Hematopoietic multipotent progenitor cell treated with erythropoietin and hydrocortisone succinate and interleukin-3 and kit ligand, for 15 days (in vitro differentiated cells): ENCODE data around the gene NME8.
A peak's percentile ranks its signal among the peaks of the same experiment; 100 is the strongest.

Experiments
- DNase-seq: peaks from one replicate; pipeline ENCODE4 v3.0.0-alpha.2; 2015; ENCODE audit warnings: low spot score

NME8 gene

DNA sequence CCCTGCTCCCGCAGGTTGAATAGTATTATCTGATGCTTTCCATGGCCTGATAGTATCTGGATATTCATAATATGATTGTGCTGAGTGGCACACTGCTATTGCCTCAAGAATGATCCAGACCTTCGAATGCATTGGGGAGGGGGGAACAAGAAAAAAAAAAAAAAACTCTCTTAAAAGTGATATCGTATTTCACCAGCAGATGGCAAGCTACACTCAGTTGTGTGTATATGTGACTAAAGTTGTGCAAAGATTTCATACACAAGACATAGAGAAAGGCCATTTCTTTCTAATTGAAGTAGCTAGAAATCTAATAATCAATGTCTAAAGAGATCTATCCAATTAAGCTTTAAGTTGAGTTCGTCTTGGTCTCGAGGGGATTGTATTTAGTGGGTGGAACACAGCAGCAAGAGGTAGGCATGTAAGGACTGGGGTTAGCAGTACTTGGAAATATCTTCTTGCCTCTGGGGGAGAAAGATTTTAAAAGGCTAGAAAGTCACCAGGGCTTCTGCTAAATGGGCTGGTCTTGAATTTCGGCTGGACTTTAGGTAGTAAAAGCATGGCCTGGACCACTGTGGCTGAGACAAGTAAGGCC lies 52.9 kb downstream of the NME8 start:
- DNase-seq: peak; percentile 36

DNA sequence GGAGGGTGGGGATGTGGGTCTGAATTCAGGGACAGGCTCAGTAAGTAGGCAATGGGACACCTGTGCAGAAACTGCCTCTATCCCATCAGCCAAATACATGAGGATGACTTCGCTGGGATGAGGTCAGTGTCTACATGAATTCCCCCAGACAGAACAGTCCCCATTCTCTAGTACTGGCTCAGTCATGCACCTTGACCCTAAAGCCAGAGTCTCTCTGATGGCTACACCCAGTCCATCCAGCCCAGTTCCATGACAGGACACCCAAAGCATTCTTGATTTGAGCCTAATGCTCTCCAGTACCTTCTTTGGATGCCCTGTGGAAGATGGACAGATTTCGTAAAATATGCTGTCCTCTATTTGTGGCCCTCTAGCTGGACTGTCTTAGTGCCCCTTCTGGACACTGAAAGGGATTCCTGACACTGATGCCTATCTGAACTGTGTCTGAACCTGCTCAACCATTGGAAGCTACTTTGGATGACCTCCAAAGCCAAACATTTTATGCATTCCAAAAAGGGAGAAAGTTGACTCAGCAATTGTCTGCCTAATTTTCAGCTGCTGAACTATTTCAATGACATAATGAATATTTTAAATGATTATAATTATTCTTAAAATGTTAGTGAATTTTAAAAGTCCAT lies 53.6 kb downstream of the NME8 start:
- no peak for DNase-seq

DNA sequence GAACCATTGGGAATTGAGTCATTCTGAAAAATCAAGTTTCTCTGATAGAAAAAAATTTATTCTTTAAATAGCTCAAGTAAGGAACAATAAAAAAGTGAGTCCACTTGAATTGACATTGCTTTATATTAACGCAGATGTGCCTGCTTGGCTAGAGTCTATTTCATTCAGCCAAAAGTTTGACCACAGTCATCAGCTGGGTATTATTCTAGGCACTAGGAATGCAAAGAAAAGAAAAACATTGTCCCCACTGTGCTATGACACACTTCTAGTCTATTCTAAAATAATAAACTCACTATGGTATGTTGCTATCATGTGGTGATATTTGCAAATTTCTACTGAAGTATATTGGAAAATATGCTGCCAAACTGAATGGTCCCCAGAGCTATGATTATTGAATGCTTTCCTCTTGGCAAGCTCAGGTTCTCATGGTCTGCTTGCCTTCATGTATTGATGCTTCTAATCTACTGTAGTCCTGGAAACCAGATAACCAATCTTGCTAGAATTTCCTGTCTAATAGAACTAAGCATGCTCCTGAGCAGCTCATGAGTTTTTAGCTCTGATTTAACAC lies 59.9 kb downstream of the NME8 start:
- no peak for DNase-seq

DNA sequence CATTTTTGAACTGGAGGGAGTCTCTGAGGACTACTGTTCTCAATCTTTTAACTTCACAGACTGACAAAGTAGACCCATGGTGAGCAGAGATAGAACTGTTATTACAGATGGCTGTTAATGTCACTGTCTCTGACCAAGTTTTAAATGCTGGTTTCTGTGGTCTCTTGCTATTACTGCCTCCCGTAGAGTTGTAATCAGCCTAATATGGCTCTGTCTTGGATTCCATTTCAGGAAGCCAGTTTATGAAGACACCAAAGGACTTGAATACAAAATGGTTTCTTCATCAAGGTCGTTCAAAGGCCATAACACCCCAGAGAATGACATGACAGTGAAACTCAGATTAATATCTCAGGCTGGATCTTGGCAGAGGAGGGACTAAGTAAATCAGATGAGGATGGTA lies 64.4 kb downstream of the NME8 start:
- no peak for DNase-seq

DNA sequence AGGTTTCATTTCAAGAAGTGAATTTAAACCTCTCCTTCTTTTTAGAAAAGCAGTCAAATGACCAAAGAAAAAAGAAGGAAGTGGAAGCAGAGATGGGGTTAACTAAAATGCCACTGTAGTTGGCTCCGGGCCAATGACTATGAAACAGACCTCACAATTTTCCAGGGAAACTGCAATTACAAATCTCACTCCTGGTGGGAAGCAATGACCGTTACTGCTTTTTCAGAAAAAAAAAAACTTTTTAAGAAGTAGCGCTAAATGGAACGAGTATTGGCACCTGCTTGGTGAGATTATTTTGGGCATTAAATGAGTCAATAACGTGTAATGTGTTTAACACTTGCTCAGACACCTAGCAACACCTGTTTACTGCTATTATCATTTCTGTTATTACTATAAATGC lies 67.0 kb downstream of the NME8 start:
- no peak for DNase-seq

DNA sequence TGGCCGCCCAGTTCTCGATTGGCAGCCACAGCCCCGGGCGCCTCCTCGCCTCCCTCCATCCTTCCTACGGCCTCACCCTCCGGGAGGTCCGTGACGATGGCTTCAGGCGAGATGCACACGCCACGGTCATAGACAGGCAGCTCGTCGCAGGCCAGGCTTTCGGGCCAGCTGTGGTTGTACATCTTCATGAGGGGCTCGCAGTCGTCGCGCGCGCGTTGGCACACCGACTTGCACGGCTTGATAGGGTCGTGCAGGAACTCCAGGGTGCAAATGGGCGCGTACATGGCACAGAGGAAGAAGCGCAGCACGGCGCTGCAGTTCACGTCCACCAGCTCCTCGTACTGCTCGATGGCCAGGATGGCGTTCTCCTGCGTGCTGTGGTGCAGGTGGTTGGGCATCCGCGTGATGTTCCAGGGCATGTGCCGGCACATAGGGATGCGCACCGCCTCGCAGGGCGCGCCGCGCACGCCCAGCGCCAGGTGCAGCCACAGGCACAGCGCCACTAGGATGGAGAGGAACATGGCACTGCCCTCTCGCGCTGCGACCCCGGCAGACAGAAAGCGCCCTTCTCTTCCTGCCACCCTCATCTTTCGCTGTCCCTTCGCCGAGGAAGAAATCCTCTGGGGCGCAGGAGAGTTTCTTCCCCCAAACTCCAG lies 67.7 kb downstream of the NME8 start:
- DNase-seq: no peak

DNA sequence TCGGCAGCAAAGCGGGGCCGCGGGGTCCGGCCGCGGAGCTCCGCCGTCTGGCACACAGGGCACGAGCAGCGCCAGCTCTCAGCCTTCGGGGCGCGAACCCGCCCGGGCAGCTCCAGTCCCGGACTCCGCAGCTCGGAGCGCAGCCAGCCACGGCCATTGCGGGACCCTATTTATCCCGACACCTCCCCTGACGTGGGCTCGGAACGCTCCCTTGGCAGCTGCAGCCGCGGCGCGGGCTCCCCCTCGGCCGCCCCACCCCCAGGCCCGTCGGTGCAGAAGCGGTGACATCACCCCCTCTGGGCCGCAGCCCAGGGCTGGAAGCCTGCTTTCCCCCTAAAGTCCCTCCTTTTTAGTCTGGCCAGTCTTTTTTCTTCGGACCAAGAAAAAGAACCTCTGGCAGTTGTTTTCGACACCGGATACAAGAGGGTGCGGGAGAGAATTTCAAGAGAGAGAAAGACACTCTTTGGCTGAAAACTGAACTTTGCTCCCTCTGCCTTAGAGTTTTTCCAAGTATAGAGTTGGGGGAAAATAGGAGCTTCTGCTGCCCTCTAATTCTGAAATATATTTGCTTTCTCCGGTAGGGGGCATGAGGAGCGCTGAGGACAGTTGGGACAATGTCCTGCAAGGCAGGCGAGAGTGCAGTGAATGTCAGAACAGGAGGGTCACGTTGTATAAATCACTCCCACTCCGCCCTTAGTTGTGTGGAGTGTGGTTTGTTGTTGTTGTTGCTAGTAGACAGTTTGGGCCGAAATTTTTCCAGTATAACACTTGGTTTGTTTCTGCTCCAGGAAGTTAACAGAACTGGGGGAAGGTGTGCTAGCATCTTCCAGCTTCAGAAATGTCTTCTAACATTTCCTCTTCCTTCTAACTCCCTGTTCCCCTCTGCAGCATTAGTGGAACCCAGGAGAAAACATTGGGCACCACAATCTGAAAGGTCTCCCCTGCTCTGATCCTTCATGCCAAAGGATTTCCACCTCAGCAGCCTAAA lies 68.6 kb downstream of the NME8 start, which contains the start of gene SFRP4:
Gene SFRP4, minus strand, starts transcription at position 145 of the 988 bp plus-strand sequence. CDS start 280 bp downstream, outside the sequence.
- DNase-seq: peak; percentile 70

DNA sequence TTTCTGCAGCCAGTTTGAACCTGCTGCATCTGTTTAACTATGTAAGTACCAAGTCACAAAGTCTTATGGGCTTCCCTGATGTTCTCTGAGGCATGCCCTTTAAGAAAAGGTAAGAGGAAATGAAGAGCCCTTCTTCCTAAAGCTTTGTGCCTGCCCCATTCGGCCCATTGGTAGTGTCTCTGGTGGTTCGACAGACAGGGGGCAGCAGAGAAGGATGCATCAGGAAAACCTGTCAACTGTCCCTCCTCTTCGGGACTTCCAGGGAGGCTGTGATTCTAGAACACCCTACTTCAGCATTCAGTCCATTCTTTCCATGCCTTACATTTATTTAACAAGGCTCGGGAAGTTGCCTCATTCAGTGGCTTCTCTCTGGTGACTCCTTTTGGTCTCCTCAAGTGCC lies 70.1 kb downstream of the NME8 start:
- DNase-seq: peak; percentile 15

DNA sequence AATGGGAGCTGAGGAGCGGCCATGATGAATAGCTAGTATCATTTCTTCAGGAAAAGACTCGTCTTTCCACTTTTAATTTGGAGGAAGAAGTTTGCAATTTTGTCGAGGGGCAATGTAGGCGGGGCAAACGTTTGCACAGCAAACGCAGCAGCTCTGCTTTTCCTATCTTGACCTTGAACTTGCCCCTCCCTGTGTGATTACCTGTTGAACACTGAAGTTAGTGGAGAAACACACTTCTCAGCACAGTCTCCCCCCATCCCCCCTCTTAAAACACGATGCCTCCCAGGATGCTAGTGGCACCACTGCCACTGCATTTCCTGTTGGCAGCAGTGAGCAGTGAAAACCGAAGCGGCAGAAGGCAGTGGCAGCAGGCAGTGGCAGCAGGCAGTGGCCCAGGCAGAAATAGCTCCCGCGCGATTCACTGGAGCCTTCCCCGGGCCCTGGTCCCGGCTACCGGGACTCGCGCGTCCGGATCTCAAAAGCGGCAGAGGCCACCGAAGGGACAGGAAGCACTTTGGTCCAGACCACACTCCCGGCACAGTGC lies 72.0 kb downstream of the NME8 start, which contains the start of gene EPDR1:
Gene EPDR1, plus strand, starts transcription at position 336 of the 544 bp plus-strand sequence. CDS start 300 bp downstream, outside the sequence.
- peak; percentile 75 for DNase-seq

DNA sequence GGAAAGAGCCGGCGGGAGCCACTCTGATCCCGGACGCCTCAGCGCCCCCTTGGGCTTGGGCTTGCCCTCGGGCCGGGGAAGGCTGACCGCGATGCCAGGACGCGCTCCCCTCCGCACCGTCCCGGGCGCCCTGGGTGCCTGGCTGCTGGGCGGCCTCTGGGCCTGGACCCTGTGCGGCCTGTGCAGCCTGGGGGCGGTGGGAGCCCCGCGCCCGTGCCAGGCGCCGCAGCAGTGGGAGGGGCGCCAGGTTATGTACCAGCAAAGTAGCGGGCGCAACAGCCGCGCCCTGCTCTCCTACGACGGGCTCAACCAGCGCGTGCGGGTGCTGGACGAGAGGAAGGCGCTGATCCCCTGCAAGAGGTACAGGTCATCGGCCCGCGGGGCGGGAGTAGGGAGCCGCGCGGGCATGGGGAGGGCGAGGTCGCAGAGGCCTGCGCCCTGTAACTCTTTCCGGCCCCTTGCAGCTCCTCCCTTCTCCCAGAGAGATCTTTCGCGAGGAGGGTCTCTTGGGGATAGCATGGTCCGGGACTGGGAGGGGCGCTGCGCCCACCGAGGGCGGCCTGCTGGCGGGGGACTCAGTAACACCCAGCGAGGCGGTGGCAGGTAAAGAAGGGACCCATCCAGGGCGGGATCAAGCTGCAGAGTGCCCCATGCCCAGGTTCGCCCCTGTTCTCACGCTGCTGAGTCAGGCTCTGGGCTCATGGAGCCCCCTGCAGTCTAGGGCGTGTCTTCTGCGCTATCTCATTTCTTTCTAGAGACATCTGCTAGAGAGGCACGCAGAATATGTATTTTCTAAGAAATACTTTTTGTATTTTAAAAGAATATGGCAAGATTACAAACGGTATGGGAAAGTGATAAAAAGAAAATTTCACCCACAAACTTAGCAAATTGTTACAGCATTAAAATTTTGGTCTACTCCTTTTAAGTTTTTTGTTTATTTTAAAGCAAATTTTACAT lies 72.7 kb downstream of the NME8 start:
- DNase-seq: peak; percentile 88

DNA sequence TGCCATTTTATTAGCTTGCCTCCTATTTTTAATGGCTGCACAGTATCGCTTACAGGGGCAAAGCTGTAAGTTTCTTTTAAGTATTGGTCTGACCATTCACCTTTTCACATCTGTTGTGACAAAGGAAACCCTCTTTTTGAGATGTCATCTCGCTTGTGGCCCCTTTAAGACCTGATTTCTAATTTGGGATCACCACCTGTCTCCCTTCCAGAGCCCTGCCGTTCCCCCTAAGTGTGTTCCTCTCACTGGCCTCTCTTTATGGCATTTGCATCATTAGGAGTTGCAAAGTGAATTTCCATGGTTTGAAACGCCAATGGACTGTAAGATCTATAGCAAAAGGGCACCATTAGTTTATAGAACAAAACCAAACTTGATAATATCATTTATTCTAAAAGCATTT lies 73.5 kb downstream of the NME8 start:
- no peak for DNase-seq

DNA sequence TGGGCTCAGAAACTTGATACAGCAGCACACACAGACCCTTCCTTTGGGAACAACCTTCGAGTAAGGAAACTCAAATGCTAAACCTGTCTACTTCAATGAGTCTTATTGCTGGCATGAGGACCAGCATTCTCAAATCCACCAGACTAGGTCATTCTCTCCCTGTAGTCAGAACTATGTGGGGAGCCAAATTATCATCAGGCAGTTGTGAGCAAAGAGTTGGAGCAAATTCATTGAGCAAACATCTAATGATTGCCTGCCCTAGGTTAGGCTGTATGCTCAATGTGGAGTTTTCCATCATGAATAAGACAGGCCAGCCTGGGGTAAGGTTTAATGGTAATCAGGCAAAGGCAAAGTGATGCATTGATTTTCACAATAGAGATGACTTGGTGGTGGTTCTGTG lies 75.6 kb downstream of the NME8 start:
- DNase-seq: no peak

DNA sequence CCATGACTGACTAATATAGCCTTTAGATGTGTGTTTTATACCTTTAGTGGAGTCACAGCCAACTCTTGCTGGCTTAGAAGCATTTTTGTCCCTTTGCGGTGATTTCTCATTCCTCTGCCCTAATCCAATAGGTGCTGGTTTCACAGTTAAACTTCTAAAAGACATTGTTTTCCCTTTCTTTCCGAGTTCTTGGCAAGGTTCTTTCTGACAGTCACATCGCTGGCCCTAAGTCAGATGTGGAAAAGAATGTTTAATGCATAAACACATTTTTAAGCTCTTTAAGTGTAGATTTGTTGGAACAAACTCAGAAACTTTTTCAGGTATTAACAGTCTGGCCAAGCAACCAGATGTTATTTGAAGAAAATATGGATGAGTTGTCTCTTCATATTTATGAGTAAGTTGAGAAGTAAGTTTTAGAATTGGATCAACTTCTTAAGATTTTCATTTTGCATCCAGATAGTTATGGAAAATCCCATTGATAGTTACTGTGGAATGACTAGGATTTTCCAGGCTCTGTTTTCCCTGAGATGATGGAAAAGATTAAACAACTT lies 76.2 kb downstream of the NME8 start:
- DNase-seq: no peak

DNA sequence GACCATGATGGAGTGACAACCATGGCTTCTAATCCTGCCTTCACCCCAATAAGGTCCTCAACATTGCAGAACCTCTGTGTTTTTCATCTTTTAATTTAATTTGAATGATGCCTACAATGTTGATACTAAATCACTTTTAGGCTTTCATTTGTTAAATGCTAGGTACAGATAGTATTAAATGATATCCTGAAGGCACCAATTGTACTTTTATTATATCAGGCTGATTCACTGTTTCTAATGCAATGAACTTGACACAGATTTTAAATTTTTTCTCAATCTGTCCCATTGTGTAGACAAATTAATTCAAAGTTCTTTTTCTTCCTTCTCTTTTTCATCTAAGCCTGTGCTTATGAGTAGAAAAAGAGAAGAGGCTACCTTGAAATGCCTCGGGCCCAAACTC lies 77.2 kb downstream of the NME8 start:
- DNase-seq: no peak

DNA sequence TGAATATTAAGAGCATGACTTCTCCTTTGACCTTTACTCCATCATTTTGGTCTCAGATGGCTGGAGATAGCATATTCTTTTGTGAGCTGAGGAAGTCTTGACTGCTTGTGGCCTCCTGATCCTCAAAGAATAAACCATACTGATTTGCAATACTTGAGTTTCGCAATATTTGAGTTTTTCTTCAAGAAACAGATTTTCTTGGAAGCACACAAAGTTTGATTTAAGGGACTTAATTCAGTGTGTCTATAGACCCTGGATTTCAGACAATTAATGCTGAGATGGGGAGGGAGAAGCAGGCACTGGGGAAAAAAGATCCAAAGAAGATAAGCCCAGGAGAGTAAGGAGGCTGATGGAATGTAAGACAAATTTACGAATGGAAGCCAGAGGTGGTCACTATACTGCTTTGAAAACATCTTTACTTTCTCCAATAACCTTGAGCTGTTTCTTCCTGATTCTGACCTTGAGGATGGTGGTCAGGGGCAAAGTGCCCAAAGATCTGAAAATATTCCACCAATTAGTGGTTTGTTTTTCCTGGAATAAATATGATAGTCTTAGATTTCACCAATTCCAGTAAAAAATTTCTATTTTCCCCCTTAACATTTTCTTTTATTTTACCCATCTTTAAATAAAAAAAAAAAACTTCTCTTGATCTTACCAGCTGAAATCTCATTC lies 79.5 kb downstream of the NME8 start:
- DNase-seq: no peak

DNA sequence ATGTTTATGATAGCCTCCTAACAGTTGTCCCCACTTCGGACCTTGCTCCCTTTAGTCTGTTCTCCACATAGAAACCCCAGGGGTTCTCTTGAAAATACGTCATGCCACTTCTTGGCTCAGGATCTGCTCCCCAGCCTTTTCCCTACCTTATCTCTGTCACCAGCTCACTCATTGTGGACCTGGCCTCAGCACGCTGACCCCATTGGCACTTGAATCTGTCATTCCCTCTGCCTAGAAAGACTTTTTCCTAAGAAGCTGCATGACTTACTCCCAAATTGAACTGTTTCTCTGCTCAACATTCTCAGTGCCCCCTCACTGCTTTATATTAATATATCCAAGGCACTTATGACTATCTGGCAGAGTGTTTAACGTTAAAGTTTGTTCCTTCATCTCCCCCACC lies 80.5 kb downstream of the NME8 start:
- peak; percentile 22 for DNase-seq

DNA sequence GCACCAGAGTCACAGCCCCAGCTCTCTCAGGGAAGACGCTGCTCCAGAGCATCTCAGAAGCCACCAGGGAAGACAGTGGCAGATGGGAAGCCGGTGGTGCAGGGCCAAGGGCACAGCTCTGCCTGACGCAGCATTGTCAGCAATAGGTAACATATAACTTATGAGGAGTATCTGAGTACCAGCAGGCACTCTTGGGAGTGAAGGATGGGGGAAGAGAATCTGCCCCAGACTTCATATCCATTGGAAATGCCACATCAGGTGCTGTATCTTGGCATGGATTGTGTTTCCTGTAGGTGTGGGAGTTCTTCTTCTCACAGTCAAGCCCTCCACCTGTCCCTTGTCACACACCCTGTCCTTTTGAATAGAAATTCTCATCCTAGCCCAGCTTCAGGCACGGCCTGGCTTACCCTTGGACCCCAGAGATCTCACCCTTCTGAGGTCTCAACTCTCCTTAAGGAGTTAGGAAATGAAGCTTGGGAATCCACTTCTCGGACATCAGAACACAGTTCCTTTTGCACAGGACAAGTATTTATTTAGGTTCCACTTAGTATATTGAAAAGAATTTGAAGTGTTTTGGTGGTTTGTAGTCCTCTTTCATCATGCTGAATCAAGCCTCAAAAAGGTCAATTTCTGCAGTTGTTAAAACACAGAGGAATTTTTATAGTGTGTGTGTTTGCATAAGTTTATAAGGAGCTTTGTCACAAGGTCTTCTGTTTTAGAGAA lies 82.0 kb downstream of the NME8 start:
- no peak for DNase-seq

DNA sequence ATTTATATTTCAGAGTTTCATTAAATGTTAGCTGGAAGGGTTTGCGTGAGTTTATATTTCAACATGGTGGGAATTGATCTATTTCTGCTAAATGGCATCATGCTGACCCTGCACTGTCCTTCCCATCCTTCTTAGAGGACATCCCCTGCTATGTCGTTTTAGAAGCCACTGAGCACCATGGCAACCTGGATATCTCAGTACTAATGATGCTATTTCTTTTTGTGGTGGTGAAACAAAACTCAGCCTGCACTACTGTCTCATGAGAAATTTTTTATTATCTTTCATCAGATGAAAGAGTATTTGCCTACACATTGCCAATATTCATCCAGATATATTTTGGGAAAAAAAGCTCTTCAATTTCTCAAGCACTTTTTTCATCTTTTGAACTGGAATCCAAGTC lies 84.1 kb downstream of the NME8 start:
- DNase-seq: no peak
